ENCODE measurements around the gene RFC5. TPM values are rescaled to one million over a fixed set of nuclear protein-coding genes. Genes with fewer than 3 reads are reported as not detected.

RFC5 gene
- total RNA-seq, 2 donors from 2014 or later, result 9.4 to 36.0 TPM

DNA sequence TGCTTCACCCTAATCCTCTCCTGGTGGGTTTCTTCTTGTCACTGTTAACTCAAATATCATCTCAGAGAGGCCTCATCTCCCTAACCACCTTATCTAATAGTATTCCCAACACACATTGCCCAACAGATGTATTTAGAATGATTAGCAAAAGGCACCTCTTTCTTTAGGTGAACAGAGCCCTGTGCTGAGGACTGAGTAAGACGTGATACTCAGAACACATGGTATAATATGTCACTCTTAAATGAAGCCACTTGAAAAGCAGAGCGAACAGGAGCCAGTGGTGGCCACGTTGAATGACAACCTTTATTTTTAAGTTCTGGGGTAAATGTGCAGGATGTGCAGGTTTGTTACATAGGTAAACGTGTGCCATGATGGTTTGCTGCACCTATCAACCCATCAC lies 46.2 kb upstream of the RFC5 start:
- H3K36me3 ChIP-seq, result no peaks in the 10 kb centered on the region
- H3K4me1 ChIP-seq, result no peaks in the 10 kb centered on the region
- no peaks in the 10 kb centered on the region for H3K27me3 ChIP-seq
- DNase-seq, result no peak
- no peak overlapping the region for H3K9ac ChIP-seq (ENCODE audit: low read depth in 2 of 2, low read length in 2 of 2)
- TF ChIP-seq, protein P1, sequence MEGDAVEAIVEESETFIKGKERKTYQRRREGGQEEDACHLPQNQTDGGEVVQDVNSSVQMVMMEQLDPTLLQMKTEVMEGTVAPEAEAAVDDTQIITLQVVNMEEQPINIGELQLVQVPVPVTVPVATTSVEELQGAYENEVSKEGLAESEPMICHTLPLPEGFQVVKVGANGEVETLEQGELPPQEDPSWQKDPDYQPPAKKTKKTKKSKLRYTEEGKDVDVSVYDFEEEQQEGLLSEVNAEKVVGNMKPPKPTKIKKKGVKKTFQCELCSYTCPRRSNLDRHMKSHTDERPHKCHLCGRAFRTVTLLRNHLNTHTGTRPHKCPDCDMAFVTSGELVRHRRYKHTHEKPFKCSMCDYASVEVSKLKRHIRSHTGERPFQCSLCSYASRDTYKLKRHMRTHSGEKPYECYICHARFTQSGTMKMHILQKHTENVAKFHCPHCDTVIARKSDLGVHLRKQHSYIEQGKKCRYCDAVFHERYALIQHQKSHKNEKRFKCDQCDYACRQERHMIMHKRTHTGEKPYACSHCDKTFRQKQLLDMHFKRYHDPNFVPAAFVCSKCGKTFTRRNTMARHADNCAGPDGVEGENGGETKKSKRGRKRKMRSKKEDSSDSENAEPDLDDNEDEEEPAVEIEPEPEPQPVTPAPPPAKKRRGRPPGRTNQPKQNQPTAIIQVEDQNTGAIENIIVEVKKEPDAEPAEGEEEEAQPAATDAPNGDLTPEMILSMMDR (IDR thresholded peaks at IDR 0.05), result no peak
- intact Hi-C loops (cut with DNase I), result no loop called here
- H3K27ac ChIP-seq, result no peak overlapping the region
- no peak overlapping the region for H3K4me3 ChIP-seq
- no peaks in the 10 kb centered on the region for H3K9me3 ChIP-seq

DNA sequence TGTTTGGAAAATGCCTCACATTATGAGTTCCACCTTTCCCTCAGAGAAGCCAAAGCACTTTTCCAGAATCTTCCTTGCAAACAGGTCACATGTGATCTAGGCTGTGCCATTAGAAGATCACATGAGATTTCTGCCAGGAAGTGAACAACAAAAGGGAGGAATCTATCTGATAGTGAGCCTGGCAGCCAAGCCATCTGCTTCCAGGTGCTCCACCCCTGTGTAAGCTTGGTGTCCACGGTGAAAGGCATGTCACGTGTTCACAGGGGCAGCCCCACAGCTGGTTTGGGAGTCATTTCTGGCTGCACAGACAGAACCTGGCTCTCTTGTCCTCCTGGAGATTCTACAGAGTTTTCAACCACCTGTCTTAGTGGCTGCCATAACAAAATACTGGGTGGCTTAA lies 44.2 kb upstream of the RFC5 start:
- H3K27me3 ChIP-seq, result no peaks in the 10 kb centered on the region
- H3K4me1 ChIP-seq, result no peaks in the 10 kb centered on the region
- intact Hi-C loops (cut with DNase I), result no loop called here
- peak; percentile 27 for DNase-seq
- no peaks in the 10 kb centered on the region for H3K36me3 ChIP-seq
- no peaks in the 10 kb centered on the region for H3K9me3 ChIP-seq
- TF ChIP-seq, protein P1 (IDR thresholded peaks at IDR 0.05), result no peak
- H3K27ac ChIP-seq, result peak overlapping the region; percentile 25
- H3K9ac ChIP-seq (ENCODE audit: low read depth in 2 of 2, low read length in 2 of 2), result no peak overlapping the region
- H3K4me3 ChIP-seq, result no peak overlapping the region

DNA sequence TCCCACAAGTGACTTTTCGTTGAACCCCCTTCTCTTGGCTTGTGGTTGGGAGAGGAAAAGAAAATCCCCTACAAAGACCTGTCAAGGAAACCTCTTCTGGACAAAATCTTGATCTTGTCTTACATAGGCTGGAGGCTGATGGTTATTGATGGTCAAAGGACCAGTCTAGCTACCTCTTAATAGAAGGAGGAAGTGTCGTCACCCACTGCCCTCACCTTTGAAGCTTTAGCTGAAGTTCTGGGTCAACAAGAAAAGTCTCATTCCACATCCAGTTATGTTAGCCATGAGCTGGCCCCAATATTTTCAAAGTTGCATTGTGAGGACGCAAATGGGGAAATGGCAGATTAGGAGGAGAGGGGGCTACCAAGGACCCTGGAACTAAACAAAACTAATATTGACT lies 41.5 kb upstream of the RFC5 start:
- Histone ChIP-seq H3K27ac (no peak overlapping the region), H3K4me1 (no peaks in the 10 kb centered on the region), H3K4me3 (no peak overlapping the region), H3K27me3 (no peaks in the 10 kb centered on the region), H3K9ac (ENCODE audit: low read depth in 2 of 2, low read length in 2 of 2) (no peak overlapping the region), H3K36me3 (no peaks in the 10 kb centered on the region), H3K9me3 (no peaks in the 10 kb centered on the region)
- intact Hi-C loops (cut with DNase I), result no loop called here
- no peak for DNase-seq
- TF ChIP-seq, protein P1 (IDR thresholded peaks at IDR 0.05), result no peak

DNA sequence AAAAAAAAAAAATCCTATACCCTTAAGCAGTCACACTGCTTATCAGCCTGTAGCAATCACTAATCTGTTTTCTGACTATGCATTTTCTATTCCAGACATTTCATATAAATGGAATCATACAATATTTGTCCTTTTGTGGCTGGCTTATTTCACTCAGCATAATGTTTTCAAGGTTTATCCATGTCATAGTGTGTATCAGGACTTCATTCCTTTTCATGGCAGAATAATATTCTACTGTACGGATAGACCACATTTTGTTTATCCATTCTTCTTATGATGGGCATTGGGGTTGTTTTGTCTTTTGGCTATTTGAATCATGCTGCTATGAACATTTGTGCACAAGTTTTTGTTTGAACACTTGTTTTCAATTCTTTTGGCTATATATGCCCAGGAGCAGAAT lies 39.1 kb upstream of the RFC5 start:
- Histone ChIP-seq H3K4me3 (no peak overlapping the region), H3K4me1 (no peaks in the 10 kb centered on the region), H3K27me3 (no peaks in the 10 kb centered on the region), H3K36me3 (no peaks in the 10 kb centered on the region), H3K9me3 (no peaks in the 10 kb centered on the region), H3K9ac (ENCODE audit: low read depth in 2 of 2, low read length in 2 of 2) (no peak overlapping the region), H3K27ac (no peak overlapping the region)
- no peak for DNase-seq
- intact Hi-C loops (cut with DNase I), result no loop called here
- TF ChIP-seq, protein P1 (IDR thresholded peaks at IDR 0.05), result no peak

DNA sequence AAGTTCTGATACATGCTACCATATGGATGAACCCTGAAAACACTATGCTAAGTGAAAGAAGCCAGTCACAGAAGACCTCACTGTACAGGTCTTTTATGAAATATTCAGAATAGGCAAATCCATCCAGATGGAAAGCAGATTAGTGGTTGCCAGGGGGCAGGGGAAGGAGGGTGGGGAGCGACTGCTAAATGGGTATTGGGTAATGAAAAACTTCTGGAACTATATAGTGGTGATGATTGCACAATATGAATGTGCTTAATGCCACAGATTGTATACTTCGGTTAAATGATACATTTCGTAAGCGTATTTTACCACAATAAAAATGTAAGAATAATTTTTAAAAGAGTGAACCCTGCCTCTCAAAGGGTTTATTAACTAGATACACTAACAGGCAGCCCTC lies 35.9 kb upstream of the RFC5 start:
- DNase-seq, result no peak
- Histone ChIP-seq H3K9me3 (no peaks in the 10 kb centered on the region), H3K4me1 (no peaks in the 10 kb centered on the region), H3K27me3 (no peaks in the 10 kb centered on the region), H3K27ac (no peak overlapping the region), H3K4me3 (no peak overlapping the region), H3K36me3 (no peaks in the 10 kb centered on the region), H3K9ac (ENCODE audit: low read depth in 2 of 2, low read length in 2 of 2) (no peak overlapping the region)
- TF ChIP-seq, protein P1 (IDR thresholded peaks at IDR 0.05), result no peak
- intact Hi-C loops (cut with DNase I), result no loop called here

DNA sequence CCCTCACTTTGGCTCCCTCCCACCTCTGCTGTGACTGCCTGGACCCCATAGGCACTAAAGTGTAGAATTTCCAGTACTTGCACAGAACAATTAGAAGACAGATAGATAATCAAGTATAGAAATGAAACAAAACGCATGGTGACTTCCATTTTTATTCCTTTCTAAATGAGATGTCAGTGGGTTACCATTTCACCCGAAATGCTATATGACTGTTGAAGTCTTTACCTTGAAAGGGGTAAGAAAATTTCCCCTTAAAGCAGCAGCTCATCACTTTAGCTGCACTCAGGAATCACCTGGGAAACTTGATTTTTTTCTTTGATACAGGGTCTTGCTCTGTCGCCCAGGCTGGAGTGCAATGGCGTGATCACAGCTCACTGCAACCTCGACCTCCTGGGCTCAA lies 35.2 kb upstream of the RFC5 start:
- Histone ChIP-seq H3K9ac (ENCODE audit: low read depth in 2 of 2, low read length in 2 of 2) (no peak overlapping the region), H3K27me3 (no peaks in the 10 kb centered on the region), H3K36me3 (no peaks in the 10 kb centered on the region), H3K4me1 (no peaks in the 10 kb centered on the region), H3K9me3 (no peaks in the 10 kb centered on the region), H3K4me3 (no peak overlapping the region), H3K27ac (no peak overlapping the region)
- DNase-seq, result no peak
- TF ChIP-seq, protein P1 (IDR thresholded peaks at IDR 0.05), result no peak
- intact Hi-C loops (cut with DNase I), result no loop called here

Data from colonic mucosa (tissue), 4 donors.